ENCODE data around the gene LIN7A.

DNA sequence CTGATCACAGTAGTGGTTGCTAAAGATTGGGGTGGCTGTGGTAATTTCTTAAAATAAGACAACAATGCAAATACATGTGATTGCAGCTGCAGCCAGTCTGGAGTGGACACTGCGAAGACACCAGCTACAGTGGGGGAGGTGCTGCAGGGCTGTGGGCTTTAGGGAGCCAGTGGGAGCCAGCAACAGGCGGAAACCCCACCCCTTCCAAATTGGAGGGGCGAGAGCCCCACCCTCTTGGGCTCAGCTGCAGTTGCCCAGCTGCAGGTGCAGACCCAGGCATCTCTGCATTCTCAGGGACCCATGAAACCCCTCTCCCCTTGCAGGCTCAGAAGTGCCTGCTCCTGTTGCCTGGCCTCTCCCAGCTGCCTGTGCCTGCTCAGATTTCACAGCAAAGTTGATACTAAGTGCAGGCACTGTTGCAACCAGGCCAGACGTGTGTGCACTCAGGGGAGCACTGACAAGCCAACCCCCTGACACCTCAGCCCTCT lies 116.2 kb downstream of the LIN7A start:
- TF ChIP-seq, protein P1, sequence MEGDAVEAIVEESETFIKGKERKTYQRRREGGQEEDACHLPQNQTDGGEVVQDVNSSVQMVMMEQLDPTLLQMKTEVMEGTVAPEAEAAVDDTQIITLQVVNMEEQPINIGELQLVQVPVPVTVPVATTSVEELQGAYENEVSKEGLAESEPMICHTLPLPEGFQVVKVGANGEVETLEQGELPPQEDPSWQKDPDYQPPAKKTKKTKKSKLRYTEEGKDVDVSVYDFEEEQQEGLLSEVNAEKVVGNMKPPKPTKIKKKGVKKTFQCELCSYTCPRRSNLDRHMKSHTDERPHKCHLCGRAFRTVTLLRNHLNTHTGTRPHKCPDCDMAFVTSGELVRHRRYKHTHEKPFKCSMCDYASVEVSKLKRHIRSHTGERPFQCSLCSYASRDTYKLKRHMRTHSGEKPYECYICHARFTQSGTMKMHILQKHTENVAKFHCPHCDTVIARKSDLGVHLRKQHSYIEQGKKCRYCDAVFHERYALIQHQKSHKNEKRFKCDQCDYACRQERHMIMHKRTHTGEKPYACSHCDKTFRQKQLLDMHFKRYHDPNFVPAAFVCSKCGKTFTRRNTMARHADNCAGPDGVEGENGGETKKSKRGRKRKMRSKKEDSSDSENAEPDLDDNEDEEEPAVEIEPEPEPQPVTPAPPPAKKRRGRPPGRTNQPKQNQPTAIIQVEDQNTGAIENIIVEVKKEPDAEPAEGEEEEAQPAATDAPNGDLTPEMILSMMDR (IDR thresholded peaks at IDR 0.05): no peak
- TF ChIP-seq ZFX (IDR thresholded peaks at IDR 0.05; ENCODE audit: borderline replicate concordance): no peak
